BLaER1 (cell line): ENCODE results near the gene KPNA3.

ENCODE experiments used
- H3K27ac ChIP-seq: shearing (Covaris generic); formaldehyde crosslinking; 2 replicates; pipeline ENCODE4 v1.8.1; 2022
- H3K27me3 ChIP-seq: shearing (Covaris generic); formaldehyde crosslinking; 2 replicates; pipeline ENCODE4 v1.8.1; 2022
- H3K36me3 ChIP-seq: shearing (Covaris generic); formaldehyde crosslinking; 2 replicates; pipeline ENCODE4 v1.8.1; 2022
- H3K4me1 ChIP-seq: shearing (Covaris generic); formaldehyde crosslinking; 2 replicates; pipeline ENCODE4 v1.8.1; 2022
- H3K4me2 ChIP-seq: shearing (Covaris generic); formaldehyde crosslinking; 2 replicates; pipeline ENCODE4 v1.8.1; 2022
- H3K4me3 ChIP-seq: shearing (Covaris generic); formaldehyde crosslinking; 2 replicates; pipeline ENCODE4 v1.8.1; 2022
- H3K9ac ChIP-seq: shearing (Covaris generic); formaldehyde crosslinking; 2 replicates; pipeline ENCODE4 v1.8.1; 2022
- H3K9me3 ChIP-seq: shearing (Covaris generic); formaldehyde crosslinking; 2 replicates; pipeline ENCODE4 v1.8.1; 2022
- H4K20me1 ChIP-seq: shearing (Covaris generic); formaldehyde crosslinking; 2 replicates; pipeline ENCODE4 v1.8.1; 2022
- Cebpa-rat ChIP-seq: shearing (Covaris generic); IDR thresholded peaks from 2 replicates; pipeline ENCODE4 v1.8.1; 2022

The KPNA3 gene

GRCh38 chr13:49760558-49760957 lies 31.9 kb downstream of the KPNA3 start:
- Histone ChIP-seq H3K9me3 (peaks cover 86% of the 10 kb centered on the region), H3K36me3 (peaks cover 71% of the 10 kb centered on the region), H4K20me1 (peaks cover 26% of the 10 kb centered on the region), H3K27me3 (no peaks in the 10 kb centered on the region), H3K4me3 (0 out of 2 replicates have a peak overlapping the region, but pooled peaks have one; percentile 11), H3K4me1 (no peaks in the 10 kb centered on the region), H3K27ac (no peak overlapping the region), H3K9ac (no peak overlapping the region), H3K4me2 (no peak overlapping the region)
- TF ChIP-seq Cebpa-rat = no peak

GRCh38 chr13:49759503-49759902 lies 33.0 kb downstream of the KPNA3 start:
- peaks cover 23% of the 10 kb centered on the region for H4K20me1 ChIP-seq
- H3K4me1 ChIP-seq = no peaks in the 10 kb centered on the region
- H3K27ac ChIP-seq = no peak overlapping the region
- no peak overlapping the region for H3K9ac ChIP-seq
- H3K27me3 ChIP-seq = no peaks in the 10 kb centered on the region
- H3K4me3 ChIP-seq = no peak overlapping the region
- no peak overlapping the region for H3K4me2 ChIP-seq
- peaks cover 69% of the 10 kb centered on the region for H3K36me3 ChIP-seq
- peaks cover 86% of the 10 kb centered on the region for H3K9me3 ChIP-seq
- TF ChIP-seq Cebpa-rat = no peak

GRCh38 chr13:49756263-49756662 lies 36.2 kb downstream of the KPNA3 start:
- peaks cover 59% of the 10 kb centered on the region for H3K36me3 ChIP-seq
- H3K9me3 ChIP-seq = peaks cover 80% of the 10 kb centered on the region
- no peak overlapping the region for H3K4me3 ChIP-seq
- no peak for TF ChIP-seq Cebpa-rat
- H3K27ac ChIP-seq = no peak overlapping the region
- H3K4me1 ChIP-seq = no peaks in the 10 kb centered on the region
- H3K9ac ChIP-seq = no peak overlapping the region
- H3K27me3 ChIP-seq = no peaks in the 10 kb centered on the region
- peaks cover 51% of the 10 kb centered on the region for H4K20me1 ChIP-seq
- no peak overlapping the region for H3K4me2 ChIP-seq

- Histone ChIP-seq H3K9me3 (peaks cover 62% of the 10 kb centered on the region), H3K4me1 (no peaks in the 10 kb centered on the region), H3K27ac (no peak overlapping the region), H4K20me1 (peaks cover 72% of the 10 kb centered on the region), H3K36me3 (peaks cover 49% of the 10 kb centered on the region), H3K27me3 (no peaks in the 10 kb centered on the region), H3K9ac (no peak overlapping the region), H3K4me3 (no peak overlapping the region), H3K4me2 (no peak overlapping the region)
- TF ChIP-seq Cebpa-rat = no peak
These were observed 38.3 kb downstream of the KPNA3 start for GRCh38 chr13:49754146-49754545.

- no peak overlapping the region for H3K9ac ChIP-seq
- H3K4me1 ChIP-seq = no peaks in the 10 kb centered on the region
- peaks cover 66% of the 10 kb centered on the region; the same call in 1 of the 2 replicates for H4K20me1 ChIP-seq
- H3K9me3 ChIP-seq = peaks cover 37% of the 10 kb centered on the region
- no peak for TF ChIP-seq Cebpa-rat
- no peak overlapping the region for H3K4me3 ChIP-seq
- peaks cover 59% of the 10 kb centered on the region for H3K36me3 ChIP-seq
- H3K27ac ChIP-seq = no peak overlapping the region
- no peak overlapping the region for H3K4me2 ChIP-seq
- no peaks in the 10 kb centered on the region for H3K27me3 ChIP-seq
These were observed 42.6 kb downstream of the KPNA3 start for GRCh38 chr13:49749848-49750247.

- no peak for TF ChIP-seq Cebpa-rat
- peaks cover 11% of the 10 kb centered on the region; the same call in 1 of the 2 replicates for H3K9me3 ChIP-seq
- no peaks in the 10 kb centered on the region for H3K27me3 ChIP-seq
- H4K20me1 ChIP-seq = peaks cover 37% of the 10 kb centered on the region; the same call in 1 of the 2 replicates
- no peak overlapping the region for H3K27ac ChIP-seq
- H3K4me1 ChIP-seq = no peaks in the 10 kb centered on the region
- H3K4me2 ChIP-seq = no peak overlapping the region
- H3K36me3 ChIP-seq = peaks cover 76% of the 10 kb centered on the region
- H3K4me3 ChIP-seq = no peak overlapping the region
- no peak overlapping the region for H3K9ac ChIP-seq
These were observed 46.4 kb downstream of the KPNA3 start for GRCh38 chr13:49746111-49746510.

- Histone ChIP-seq H3K27me3 (no peaks in the 10 kb centered on the region), H3K9ac (no peak overlapping the region), H3K36me3 (peaks cover 68% of the 10 kb centered on the region), H3K9me3 (no peaks in the 10 kb centered on the region), H3K4me2 (no peak overlapping the region), H3K4me1 (no peaks in the 10 kb centered on the region), H4K20me1 (no peaks in the 10 kb centered on the region), H3K4me3 (no peak overlapping the region), H3K27ac (no peak overlapping the region)
- TF ChIP-seq Cebpa-rat = no peak
These were observed 51.6 kb downstream of the KPNA3 start for GRCh38 chr13:49740870-49741269.

- H3K27ac ChIP-seq = no peak overlapping the region
- TF ChIP-seq Cebpa-rat = no peak
- no peaks in the 10 kb centered on the region for H4K20me1 ChIP-seq
- H3K36me3 ChIP-seq = peaks cover 56% of the 10 kb centered on the region
- no peaks in the 10 kb centered on the region for H3K27me3 ChIP-seq
- no peak overlapping the region for H3K4me2 ChIP-seq
- no peaks in the 10 kb centered on the region for H3K4me1 ChIP-seq
- no peak overlapping the region for H3K9ac ChIP-seq
- no peaks in the 10 kb centered on the region for H3K9me3 ChIP-seq
- no peak overlapping the region for H3K4me3 ChIP-seq
These were observed 52.8 kb downstream of the KPNA3 start for GRCh38 chr13:49739498-49740187.

- H3K36me3 ChIP-seq = peaks cover 47% of the 10 kb centered on the region
These were observed 59.1 kb downstream of the KPNA3 start for GRCh38 chr13:49733181-49733951.

GRCh38 chr13:49731766-49732165 lies 60.7 kb downstream of the KPNA3 start:
- TF ChIP-seq Cebpa-rat = no peak
- no peak overlapping the region for H3K27ac ChIP-seq
- no peak overlapping the region for H3K9ac ChIP-seq
- no peak overlapping the region for H3K4me3 ChIP-seq
- H4K20me1 ChIP-seq = peaks cover 8% of the 10 kb centered on the region
- H3K4me1 ChIP-seq = no peaks in the 10 kb centered on the region
- H3K36me3 ChIP-seq = peaks cover 63% of the 10 kb centered on the region
- no peaks in the 10 kb centered on the region; the same call in 1 of the 2 replicates for H3K9me3 ChIP-seq
- H3K4me2 ChIP-seq = no peak overlapping the region
- no peaks in the 10 kb centered on the region for H3K27me3 ChIP-seq

More at GRCh38 chr13:49733181-49733951, 59.1 kb downstream of the KPNA3 start:
- Histone ChIP-seq H3K4me2 (no peak overlapping the region), H3K4me1 (no peaks in the 10 kb centered on the region), H3K27me3 (no peaks in the 10 kb centered on the region), H3K4me3 (no peak overlapping the region), H3K9me3 (no peaks in the 10 kb centered on the region; the same call in 1 of the 2 replicates), H4K20me1 (peaks cover 8% of the 10 kb centered on the region), H3K27ac (no peak overlapping the region), H3K9ac (no peak overlapping the region)
- no peak for TF ChIP-seq Cebpa-rat
